GM12878 (cell line): ENCODE measurements around the gene CDC37.

Experiments used
- CEBPB ChIP-seq, 2 experiments: fragments of 150-350 bp in 1 of 2; IDR thresholded peaks; 2 replicates each; pipeline ENCODE4 v1.6.1; 2012 to 2014; ENCODE audit warnings: low read depth in 2 of 2, low read length in 2 of 2, borderline replicate concordance in 1 of 2, inconsistent platforms in 1 of 2
- CTCF ChIP-seq, 3 experiments: IDR thresholded peaks in 2 of 3; conservative IDR thresholded peaks in 1 of 3; 2 replicates each; pipeline ENCODE4 v1.5.1; 2011; ENCODE audit warnings: low read depth in 3 of 3, low read length in 3 of 3, mild to moderate bottlenecking in 3 of 3, control low read depth in 2 of 3, moderate library complexity in 2 of 3, inconsistent platforms in 1 of 3, mixed read lengths in 1 of 3; ENCODE audit not compliant: control insufficient read depth in 2 of 3, insufficient read depth in 1 of 3; ENCODE audit errors: extremely low read depth in 1 of 3
- EP300 ChIP-seq, 2 experiments: fragments of 150-350 bp in 1 of 2; IDR thresholded peaks; 2 replicates each; pipeline ENCODE4 v1.6.1; 2011 to 2012; ENCODE audit warnings: low read depth in 2 of 2, low read length in 2 of 2, borderline replicate concordance in 1 of 2, improper control_type of control experiment in 1 of 2, inconsistent platforms in 1 of 2; ENCODE audit not compliant: control insufficient read depth in 1 of 2
- ESRRA ChIP-seq: IDR thresholded peaks from 2 replicates; pipeline ENCODE4 v1.6.1; 2012; ENCODE audit warnings: mild to moderate bottlenecking, low read length, improper control_type of control experiment
- MAX ChIP-seq: IDR thresholded peaks from 2 replicates; pipeline ENCODE4 v1.6.1; 2012; ENCODE audit warnings: low read depth, low read length, improper control_type of control experiment
- MEF2B ChIP-seq: fragments of 450-650 bp; IDR thresholded peaks from 2 replicates; pipeline ENCODE4 v1.6.1; 2018; ENCODE audit warnings: mild to moderate bottlenecking, moderate library complexity; ENCODE audit not compliant: partially characterized antibody, poor library complexity, severe bottlenecking
- TF ChIP-seq, protein P1 (sequence below): IDR thresholded peaks from 2 replicates; pipeline ENCODE4 v1.6.1; 2011; ENCODE audit warnings: low read depth, low read length, improper control_type of control experiment, borderline replicate concordance

- TF ChIP-seq CTCF (IDR thresholded peaks at IDR 0.05 in 2 of 3, conservative IDR thresholded peaks at IDR 0.05 in 1 of 3; ENCODE audit: control insufficient read depth in 2 of 3, extremely low read depth in 1 of 3, insufficient read depth in 1 of 3, low read depth in 3 of 3, low read length in 3 of 3) = no peak
- no peak for TF ChIP-seq MEF2B
- TF ChIP-seq, protein P1, sequence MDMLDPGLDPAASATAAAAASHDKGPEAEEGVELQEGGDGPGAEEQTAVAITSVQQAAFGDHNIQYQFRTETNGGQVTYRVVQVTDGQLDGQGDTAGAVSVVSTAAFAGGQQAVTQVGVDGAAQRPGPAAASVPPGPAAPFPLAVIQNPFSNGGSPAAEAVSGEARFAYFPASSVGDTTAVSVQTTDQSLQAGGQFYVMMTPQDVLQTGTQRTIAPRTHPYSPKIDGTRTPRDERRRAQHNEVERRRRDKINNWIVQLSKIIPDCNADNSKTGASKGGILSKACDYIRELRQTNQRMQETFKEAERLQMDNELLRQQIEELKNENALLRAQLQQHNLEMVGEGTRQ = no peak
- no peak for TF ChIP-seq MAX
- no peak for TF ChIP-seq ESRRA
- TF ChIP-seq EP300 (IDR thresholded peaks at IDR 0.05; ENCODE audit: borderline replicate concordance in 1 of 2, control insufficient read depth in 1 of 2, low read depth in 2 of 2, low read length in 2 of 2) = no peak
- TF ChIP-seq CEBPB (IDR thresholded peaks at IDR 0.05; ENCODE audit: borderline replicate concordance in 1 of 2, low read depth in 2 of 2, low read length in 2 of 2) = no peak
Observed at GRCh38 chr19:10450853-10451609, 47.7 kb upstream of the CDC37 start.
